ENCODE measurements around the gene CRY1. TPM values are rescaled to one million over a fixed set of nuclear protein-coding genes. Genes with fewer than 3 reads are reported as not detected.

Gene CRY1
- polyA plus RNA-seq, 1 of the 3 experiments (the other 2 are of a cell fraction) = 4.9 TPM

- TF ChIP-seq REST (IDR thresholded peaks at IDR 0.05; ENCODE audit: low read depth, low read length) (no peak), IRF3 (IDR thresholded peaks at IDR 0.05; ENCODE audit: low read depth, low read length) (no peak)
Measured at GRCh38 chr12:107032266-107032665, 61.1 kb downstream of the CRY1 start (continued).

- ChIA-PET CTCF (interaction anchor here (1.0 to 1.3 kb wide), 2 partner anchors 100 to 111 kb away, joined by 3 to 4 read pairs; no protein-coding TSS in a partner anchor), POLR2A (no interaction called here)
- Histone ChIP-seq H4K20me1 (ENCODE audit: insufficient read depth) (peaks cover 16% of the 10 kb centered on the region; the same call in 1 of the 2 replicates), H3K9ac (no peak overlapping the region), H2AFZ (ENCODE audit: low read depth) (no peak overlapping the region), H3K4me3 (ENCODE audit: low read depth in 2 of 2, low read length in 1 of 2) (no peak overlapping the region), H3K36me3 (replicated peaks in 1 of 2; ENCODE audit: control insufficient read depth in 1 of 2, insufficient read depth in 2 of 2, low read length in 1 of 2) (no peaks in the 10 kb centered on the region), H3K4me1 (ENCODE audit: control insufficient read depth in 1 of 2, insufficient read depth in 2 of 2, low read depth in 1 of 2, low read length in 1 of 2) (peaks cover 0 to 7% of the 10 kb centered on the region in 2 experiments; a peak in 3 of 4 replicates), H3K79me2 (ENCODE audit: insufficient read depth) (peaks cover 13% of the 10 kb centered on the region; the same call in 1 of the 2 replicates), H3K27ac (ENCODE audit: low read depth in 2 of 2, low read length in 1 of 2) (no peak overlapping the region), H3F3A (replicated peaks; ENCODE audit: insufficient read depth) (peaks cover 17% of the 10 kb centered on the region), H3K4me2 (no peak overlapping the region), H3K9me3 (no peaks in the 10 kb centered on the region), H3K9me2 (no peaks in the 10 kb centered on the region), H3K27me3 (ENCODE audit: insufficient read depth) (no peaks in the 10 kb centered on the region)
- no peak for DNase-seq
- TF ChIP-seq TCF12 (IDR thresholded peaks at IDR 0.05) = no peak
- WGBS (ENCODE audit: low lambda C conversion rate) = 90% methylated on average over 2 of the region's 2 CpGs
Measured at GRCh38 chr12:107031061-107031460, 62.3 kb downstream of the CRY1 start.

- Histone ChIP-seq H3F3A (replicated peaks; ENCODE audit: insufficient read depth) (peaks cover 17% of the 10 kb centered on the region), H3K36me3 (replicated peaks in 1 of 2; ENCODE audit: control insufficient read depth in 1 of 2, insufficient read depth in 2 of 2, low read length in 1 of 2) (no peaks in the 10 kb centered on the region), H3K9me2 (no peaks in the 10 kb centered on the region), H3K9me3 (no peaks in the 10 kb centered on the region), H3K4me3 (ENCODE audit: low read depth in 2 of 2, low read length in 1 of 2) (no peak overlapping the region), H3K9ac (no peak overlapping the region), H3K27ac (ENCODE audit: low read depth in 2 of 2, low read length in 1 of 2) (no peak overlapping the region), H2AFZ (ENCODE audit: low read depth) (no peak overlapping the region), H3K4me1 (ENCODE audit: control insufficient read depth in 1 of 2, insufficient read depth in 2 of 2, low read depth in 1 of 2, low read length in 1 of 2) (peaks cover 0 to 7% of the 10 kb centered on the region in 2 experiments; a peak in 3 of 4 replicates), H3K79me2 (ENCODE audit: insufficient read depth) (peaks cover 23% of the 10 kb centered on the region), H3K4me2 (no peak overlapping the region), H3K27me3 (ENCODE audit: insufficient read depth) (no peaks in the 10 kb centered on the region), H4K20me1 (ENCODE audit: insufficient read depth) (peaks cover 20% of the 10 kb centered on the region; the same call in 1 of the 2 replicates)
- no peak for DNase-seq
- ChIA-PET CTCF (interaction anchor here (1.0 to 1.2 kb wide), 2 partner anchors 16 to 40 kb away, joined by 3 to 4 read pairs; no protein-coding TSS in a partner anchor), POLR2A (no interaction called here)
- WGBS (ENCODE audit: low lambda C conversion rate) = 95% methylated on average over 7 of the region's 7 CpGs
- TF ChIP-seq PBX3 (IDR thresholded peaks at IDR 0.05) (no peak), FOXM1 (IDR thresholded peaks at IDR 0.05; ENCODE audit: low read depth) (no peak), MEF2A (IDR thresholded peaks at IDR 0.05; ENCODE audit: borderline replicate concordance, low read depth) (no peak), USF1 (IDR thresholded peaks at IDR 0.05; ENCODE audit: borderline replicate concordance, low read depth) (no peak), TAF1 (IDR thresholded peaks at IDR 0.05; ENCODE audit: borderline replicate concordance, low read depth, low read length) (no peak), GATA2 (CRISPR knock-in tag; IDR thresholded peaks at IDR 0.05) (no peak), NFIC (IDR thresholded peaks at IDR 0.05; ENCODE audit: borderline replicate concordance) (no peak), SIN3A (IDR thresholded peaks at IDR 0.05; ENCODE audit: borderline replicate concordance, low read depth, low read length) (no peak), REST (IDR thresholded peaks at IDR 0.05; ENCODE audit: low read depth, low read length) (no peak), CTCF (IDR thresholded peaks at IDR 0.05) (no peak)
Measured at GRCh38 chr12:107029081-107029480, 64.3 kb downstream of the CRY1 start.
